LHCN-M2 (cell line): ENCODE data around the gene SRSF12. TPM values are rescaled to one million over a fixed set of nuclear protein-coding genes. Genes with fewer than 3 reads are reported as not detected.
A peak's percentile ranks its signal among the peaks of the same experiment; 100 is the strongest.
"Not testable (repeated sequence)": the region's sequence is repeated elsewhere in the genome, so short reads cannot be mapped to it uniquely, and the experiment has no call there.

ENCODE experiments used
- DNase-seq: peaks from one replicate; pipeline ENCODE4 v3.0.0-alpha.2; 2012; ENCODE audit warnings: low read depth
- total RNA-seq: library from RNA; depleted of rRNA; stranded (reverse); fragments of >200 nt; gene quantifications from 2 replicates; pipeline ENCODE4 v1.2.3, GENCODE V29; 2014

SRSF12 gene
- total RNA-seq, 1 experiment from 2014 or later: not detected

DNA sequence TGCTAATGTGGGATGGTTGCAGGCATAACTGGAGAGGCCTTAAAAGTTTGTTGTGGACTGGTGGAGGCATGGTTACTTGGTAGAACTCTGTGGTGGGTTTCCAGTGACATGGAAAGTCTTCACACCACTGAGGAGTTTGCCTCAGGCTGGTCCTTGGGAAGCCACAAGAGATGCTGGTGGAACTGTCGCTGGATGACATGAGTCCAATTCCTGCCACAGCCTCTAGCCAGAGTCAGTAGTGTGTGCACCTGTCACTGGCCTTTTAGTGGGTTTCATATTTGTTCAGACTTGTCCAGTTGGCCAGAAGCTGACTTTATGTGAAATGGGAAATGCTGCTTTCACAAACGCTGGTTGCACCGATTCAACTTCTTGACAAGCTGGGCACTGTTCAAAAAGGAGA lies 13.7 kb upstream of the SRSF12 start:
- no peak for DNase-seq

DNA sequence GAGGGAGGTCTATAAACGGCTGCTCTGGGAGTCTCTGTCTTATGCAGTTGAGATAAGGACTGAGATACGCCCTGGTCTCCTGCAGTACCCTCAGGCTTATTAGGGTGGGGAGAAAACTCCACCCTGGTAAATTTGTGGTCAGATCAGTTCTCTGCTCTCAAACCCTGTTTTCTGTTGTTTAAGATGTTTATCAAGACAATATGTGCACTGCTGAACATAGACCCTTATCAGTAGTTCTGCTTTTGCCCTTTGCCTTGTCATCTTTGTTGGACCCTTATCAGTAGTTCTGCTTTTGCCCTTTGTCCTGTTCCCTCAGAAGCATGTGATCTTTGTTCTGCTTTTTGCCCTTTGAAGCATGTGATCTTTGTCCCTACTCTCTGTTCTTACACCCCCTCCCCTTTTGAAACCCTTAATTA lies 10.4 kb upstream of the SRSF12 start:
- DNase-seq: not testable (repeated sequence)

DNA sequence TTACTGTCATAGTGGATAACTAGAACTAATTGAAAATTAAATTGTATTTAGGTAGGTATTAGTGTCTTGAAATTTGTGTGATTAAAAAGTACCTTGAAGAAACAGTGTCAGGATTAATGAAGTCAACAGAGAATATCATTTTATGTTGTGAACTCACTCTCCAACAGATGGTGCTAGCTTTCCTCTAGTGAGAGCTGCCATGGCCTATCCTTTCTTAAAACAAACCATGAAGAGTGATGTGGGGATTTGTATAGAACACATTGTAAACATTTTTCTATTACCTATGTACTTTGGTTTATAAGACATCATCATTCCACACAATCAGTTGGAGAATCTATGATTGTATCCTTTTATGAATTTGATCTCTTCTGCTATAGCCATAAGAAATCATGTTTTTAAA lies 4.8 kb upstream of the SRSF12 start:
- DNase-seq: peak; percentile 26

DNA sequence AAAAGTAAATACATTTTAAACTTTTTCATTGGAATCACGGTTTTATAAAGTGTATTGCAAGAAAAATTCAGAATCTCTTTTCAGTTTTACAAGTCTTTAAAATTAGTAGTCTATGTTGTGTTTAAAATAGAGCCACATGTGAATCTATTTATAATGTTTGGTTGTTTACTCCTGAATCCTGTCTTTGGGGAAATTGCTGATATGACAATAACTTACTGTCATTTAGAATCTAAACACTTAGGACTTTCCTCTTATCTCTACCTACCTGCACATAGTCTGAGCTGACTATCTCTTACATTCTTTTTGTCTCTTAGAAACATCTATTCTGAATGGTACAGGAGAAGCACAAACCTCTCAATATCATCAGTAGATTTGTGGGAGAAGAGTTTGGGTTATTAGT lies 4.1 kb upstream of the SRSF12 start:
- no peak for DNase-seq

DNA sequence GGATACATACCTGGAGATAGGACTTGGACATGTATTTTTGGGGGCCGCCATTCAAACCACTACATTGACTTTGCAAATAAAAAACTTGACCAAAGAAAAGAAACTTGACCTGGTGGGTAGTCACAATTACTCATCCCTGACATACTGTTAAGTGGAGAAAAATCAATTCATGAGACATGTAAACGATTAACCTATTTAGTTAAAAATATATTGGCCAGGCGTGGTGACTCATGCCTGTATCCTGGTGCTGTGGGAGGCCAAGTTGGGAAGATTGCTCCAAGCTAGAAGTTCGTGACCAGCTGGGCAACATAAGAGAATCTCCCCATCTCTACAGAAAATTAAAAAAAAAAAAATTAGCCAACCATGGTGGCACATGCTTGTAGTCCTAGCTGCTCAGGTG lies 2.5 kb upstream of the SRSF12 start:
- no peak for DNase-seq

DNA sequence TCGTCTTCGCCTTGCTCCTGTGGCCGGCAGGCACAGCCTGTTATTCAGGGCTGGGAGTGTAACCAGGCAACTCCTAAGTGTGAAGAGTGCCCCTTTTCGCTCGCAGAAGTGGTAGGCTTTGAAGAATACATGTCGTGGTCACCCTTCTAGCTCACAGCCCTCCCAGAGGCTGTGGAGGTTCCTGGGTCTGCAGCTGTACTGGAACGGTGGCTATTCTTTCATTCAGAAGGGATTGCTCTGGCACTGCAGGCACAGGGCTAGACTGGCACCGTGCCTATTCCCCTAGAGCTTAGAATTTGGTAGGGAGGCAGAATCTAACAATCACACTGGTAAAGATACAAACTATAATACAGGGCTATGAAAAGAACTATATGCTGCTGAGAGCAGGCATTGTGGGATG lies 1.1 kb upstream of the SRSF12 start:
- no peak for DNase-seq

DNA sequence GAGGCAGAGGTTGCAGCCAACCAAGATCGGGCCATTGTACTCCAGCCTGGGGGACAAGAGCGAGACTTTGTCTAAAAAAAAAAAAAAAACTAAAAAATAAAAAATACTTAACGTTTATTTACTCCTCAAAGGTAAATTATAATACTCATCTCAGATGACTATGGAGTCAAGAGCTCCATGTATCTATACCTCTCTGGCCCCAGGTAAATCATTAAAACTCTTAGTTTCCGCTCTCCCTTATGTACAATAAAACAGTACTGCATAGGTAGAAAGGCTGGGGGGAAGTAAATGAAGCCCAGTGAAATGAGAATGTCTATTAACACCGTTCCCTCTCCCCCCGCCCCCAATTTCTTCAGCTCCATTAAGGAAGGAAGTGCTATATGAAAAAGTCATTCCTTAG lies 1.2 kb downstream of the SRSF12 start:
- no peak for DNase-seq

DNA sequence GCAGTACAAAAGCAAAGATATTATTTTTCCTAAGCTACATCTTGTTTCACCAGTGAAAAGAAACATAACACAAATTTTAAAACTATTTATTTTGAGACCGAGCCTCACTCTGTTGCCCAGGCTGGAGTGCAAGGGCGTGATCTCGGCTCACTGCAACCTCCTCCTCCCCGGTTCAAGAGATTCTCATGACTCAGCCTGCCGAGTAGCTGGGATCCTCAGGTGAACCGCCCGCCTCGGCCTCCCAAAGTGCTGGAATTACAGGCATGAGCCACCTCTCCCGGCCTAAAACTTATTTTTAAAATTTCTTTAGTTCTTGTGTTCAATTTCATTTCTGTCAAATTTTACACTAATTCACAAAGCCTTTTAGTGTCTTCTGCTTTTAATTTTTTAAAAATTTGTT lies 5.9 kb downstream of the SRSF12 start:
- DNase-seq: no peak

DNA sequence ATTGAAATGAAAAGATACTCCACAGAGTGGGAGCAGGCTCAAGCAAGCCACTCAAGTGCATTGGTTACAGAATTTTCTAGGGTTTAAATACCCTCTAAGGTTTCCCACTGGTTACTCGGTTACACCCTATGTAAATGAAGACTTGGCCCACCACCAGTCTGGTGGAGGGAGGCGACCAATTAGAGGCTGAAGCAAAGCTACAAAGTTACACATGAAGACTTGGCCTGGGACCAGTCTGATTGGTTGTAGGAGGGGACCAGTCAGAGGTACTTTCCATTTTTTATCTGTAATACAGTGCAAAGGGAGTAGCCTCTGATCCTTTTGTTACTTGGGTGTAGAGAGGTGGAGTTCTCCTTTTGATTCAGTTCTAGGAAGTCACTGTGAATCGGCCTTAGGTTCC lies 7.6 kb downstream of the SRSF12 start:
- no peak for DNase-seq

DNA sequence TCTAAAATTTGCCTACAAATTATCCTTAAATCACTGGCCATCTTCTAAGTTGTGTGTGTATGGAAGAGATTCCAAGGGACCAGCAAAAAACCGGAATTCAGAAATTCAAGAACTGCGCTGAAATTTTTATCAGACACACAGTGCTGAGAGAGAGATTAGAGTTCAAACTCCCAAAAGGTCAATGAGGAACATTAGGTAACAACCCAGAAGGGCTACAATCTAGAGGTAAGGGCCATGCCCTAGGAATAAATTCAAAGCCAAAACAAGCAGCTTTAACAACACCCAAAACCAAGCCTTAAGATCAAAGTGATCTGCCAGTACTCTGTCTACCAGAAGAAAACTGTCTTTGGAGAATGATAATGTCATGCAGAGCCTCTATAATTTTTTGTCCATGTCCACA lies 17.8 kb downstream of the SRSF12 start:
- no peak for DNase-seq

DNA sequence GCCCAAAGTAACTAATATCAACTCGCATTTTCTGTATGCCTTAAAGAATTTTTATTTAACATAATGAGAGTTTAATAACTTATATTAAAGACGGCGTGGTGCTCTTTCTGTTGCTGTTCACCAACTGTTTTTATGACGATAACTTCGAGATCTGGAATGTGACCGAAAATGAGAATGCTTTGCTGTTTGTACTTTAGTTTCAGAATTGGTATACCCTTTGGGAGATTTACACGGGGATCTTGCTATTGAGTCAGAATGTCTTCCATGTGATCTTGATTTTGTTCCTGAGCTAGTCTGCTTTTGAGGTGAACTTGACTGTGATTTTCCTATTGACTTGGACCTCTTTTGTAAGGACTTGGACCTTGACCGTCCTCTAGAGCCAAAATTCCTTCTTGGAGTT lies 19.4 kb downstream of the SRSF12 start:
- DNase-seq: no peak

DNA sequence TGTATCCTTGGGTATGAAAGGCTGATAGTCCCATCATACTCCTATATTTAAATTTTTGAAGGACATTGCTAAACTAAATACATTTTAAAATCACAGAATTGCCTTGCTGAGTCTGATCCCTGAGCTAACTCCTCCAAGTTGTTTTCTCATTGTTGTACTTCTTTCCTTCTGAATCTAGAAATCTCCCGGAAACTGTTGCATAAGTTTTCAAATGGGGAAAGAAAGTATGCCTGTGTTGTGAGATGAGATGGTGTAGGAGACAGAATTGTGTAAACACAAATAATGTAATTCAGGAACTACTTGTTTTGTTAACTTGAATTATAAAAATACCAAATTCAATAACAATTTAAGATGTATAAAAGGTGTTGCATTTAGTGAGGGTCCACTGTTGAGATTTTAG lies 30.0 kb downstream of the SRSF12 start:
- no peak for DNase-seq

DNA sequence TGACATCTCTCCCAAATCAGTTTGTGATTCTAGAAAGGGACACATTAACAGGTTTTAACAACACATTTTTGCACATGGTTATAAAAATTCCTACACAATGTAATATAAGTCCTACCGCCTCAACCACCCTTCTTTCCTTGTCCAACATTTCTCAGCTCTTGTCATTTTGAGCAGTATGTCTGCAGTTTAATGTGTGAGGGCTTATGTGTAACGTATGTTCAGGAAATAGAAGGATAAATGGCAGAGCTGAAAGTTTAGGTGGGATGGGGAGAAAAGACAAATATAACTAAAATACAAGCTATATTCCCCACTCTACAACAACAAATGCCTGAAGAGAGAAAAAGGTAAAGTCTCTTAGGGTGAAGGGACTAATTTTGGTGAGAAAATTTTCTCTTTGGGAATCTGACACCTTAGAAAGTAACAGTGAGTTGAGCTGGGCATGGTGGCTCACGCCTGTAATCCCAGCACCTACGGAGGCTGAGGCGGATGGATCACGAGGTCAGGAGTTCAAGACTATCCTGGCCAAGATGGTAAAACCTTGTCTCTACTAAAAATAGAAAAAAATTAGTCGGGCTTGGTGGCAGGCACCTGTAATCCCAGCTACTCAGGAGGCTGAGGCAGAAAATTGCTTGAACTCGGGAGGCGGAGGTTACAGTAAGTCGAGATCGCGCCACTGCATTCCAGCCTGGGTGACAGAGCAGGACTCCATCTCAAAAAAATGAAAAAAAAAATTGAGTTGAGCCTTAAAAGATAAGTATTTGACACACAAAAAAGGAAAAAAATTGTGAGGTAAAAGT lies 32.3 kb downstream of the SRSF12 start:
- DNase-seq: no peak

DNA sequence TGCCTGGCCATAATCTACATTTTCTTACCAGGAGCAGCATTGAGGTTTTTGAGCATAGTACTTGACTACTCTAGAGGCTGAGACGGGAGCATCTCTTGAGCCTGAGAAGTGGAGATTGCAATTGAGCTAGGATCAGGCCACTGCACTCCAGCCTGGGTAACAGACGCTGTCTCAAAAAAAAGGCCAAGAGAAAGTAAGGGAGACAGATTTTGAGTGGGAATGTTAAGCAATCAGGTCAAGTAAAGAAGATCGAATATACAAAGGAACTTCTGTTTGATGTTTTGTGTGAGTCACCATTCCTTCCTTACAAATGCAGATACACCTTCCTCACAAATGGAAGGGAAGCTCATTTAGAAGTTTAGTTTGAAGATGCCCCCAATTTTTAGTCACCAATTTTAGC lies 32.9 kb downstream of the SRSF12 start:
- no peak for DNase-seq

DNA sequence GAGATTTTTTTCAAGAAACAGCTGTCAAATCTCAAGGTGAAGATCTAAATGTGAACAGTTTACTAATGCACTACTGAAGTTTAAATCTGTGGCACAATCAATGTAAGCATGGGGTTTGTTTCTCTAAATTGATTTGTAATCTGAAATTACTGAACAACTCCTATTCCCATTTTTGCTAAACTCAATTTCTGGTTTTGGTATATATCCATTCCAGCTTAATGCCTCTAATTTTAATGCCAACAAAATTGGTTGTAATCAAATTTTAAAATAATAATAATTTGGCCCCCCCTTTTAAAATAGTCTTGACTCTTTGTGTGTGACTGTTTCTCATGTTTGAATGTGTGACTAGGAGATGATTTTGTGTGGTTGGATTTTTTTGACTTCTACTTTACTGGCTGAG lies 33.3 kb downstream of the SRSF12 start:
- DNase-seq: no peak

DNA sequence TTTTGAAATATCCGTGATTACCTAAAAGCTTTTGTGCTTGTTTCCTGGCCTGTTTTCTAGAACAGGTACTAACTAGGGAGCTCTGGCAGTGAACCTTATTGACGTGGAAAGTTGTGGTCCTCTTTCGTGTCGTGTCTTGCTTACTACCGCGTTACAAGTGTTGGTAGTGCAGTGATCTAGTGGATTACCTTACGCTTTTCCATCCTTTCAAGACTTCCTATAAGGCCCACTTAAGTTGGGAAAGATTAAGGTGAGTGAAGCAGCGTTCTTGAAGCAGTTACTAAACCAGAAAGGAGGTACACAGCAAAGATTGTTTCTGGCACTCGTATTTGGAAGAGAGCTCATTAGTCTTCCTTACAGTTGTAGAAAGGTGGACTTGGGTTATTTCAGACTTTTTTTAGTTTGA lies 35.4 kb downstream of the SRSF12 start:
- peak; percentile 11 for DNase-seq

DNA sequence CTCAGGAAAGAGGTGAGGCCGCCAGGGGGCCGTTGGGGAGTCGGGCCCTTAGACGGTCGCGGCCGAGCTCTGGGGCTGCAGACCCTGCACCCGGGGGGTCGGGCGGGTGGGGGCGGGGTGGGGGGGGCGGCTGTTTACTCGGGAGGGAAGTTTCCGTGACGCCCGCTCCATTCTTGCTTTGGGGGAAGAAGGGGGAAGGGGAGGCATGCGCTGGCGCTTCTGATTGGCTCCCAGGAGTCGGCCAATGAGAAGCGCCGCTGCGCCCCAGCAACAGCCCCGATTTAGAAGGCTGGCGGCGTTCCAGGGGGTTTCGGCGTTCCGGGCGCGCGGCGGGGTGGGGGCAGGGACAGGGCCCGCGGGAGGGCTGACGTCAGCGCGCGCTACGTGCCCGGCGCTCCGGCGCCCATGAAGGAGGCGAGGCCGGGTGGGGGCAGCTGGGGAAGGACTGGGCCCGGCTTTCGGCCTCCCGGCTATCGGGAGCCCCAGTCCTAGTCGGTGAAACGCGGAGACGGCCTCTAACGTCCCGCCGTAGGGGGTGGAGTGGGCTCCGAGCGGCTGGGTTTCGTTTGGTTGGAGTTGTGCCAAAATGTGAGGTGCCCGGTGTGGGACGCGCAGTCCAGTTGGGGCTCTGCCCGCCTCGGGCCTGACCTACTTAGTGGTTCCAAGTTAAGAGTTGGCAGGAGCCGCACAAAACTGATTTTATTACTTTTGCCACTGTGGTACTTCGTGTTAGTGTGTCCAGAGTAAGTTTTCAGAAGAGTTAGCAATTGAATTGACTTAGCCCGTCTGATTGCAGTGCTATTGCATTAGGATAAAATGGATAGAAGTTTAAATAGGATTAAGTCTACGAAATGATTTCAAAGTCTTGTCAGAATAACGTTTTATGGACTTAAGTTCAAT lies 36.2 kb downstream of the SRSF12 start:
- peak; percentile 95 for DNase-seq

DNA sequence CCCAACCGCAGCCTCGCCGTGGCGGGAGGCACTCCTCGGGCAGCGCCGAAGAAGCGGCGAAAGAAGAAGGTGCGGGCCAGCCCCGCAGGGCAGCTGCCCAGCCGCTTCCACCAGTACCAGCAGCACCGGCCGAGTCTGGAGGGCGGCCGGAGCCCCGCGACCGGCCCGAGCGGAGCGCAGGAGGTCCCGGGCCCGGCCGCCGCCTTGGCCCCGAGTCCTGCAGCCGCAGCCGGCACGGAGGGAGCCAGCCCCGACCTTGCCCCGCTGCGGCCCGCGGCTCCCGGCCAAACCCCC lies 36.8 kb downstream of the SRSF12 start:
- DNase-seq: no peak

DNA sequence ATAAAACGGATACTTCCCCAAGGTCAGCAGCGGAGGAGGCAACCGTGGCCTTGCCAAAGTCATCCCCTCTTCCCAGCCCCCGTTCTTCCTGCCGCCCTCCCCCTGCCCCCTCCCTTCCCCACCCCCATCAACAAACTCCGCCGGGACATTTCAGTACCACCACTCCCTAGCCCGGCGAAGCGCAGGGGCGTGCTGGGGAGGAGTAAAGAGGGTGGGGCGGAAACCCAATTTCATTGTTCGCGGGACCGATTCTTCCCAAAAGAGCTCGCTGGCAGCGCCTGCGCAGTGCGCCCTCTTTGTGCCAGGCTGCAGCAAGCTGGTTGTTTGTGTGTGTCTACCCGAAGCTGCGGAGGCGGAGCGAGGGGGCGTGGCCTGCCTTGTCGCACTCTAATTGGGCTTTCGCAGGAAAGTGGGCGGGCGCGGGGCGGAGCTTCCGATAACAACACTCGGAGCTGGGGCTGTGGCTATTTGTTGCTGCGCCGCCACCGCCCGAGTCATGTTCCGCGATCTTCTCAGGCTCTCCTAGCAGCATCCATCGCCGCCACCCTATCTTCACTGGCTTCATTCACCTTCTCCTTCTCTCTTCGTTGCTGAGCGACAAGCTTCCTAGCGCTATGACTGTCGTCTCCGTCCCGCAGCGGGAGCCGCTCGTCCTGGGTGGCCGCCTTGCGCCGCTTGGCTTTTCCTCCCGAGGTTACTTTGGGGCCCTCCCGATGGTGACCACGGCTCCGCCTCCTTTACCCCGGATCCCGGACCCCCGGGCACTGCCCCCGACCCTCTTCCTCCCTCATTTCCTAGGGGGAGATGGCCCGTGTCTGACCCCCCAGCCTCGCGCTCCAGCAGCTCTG lies 37.4 kb downstream of the SRSF12 start, which contains the start of gene PNRC1:
Gene PNRC1, plus strand, starts transcription at position 471 of the 848 bp plus-strand sequence. Its CDS starts 144 bp downstream, at position 615.
- peak; percentile 98 for DNase-seq

DNA sequence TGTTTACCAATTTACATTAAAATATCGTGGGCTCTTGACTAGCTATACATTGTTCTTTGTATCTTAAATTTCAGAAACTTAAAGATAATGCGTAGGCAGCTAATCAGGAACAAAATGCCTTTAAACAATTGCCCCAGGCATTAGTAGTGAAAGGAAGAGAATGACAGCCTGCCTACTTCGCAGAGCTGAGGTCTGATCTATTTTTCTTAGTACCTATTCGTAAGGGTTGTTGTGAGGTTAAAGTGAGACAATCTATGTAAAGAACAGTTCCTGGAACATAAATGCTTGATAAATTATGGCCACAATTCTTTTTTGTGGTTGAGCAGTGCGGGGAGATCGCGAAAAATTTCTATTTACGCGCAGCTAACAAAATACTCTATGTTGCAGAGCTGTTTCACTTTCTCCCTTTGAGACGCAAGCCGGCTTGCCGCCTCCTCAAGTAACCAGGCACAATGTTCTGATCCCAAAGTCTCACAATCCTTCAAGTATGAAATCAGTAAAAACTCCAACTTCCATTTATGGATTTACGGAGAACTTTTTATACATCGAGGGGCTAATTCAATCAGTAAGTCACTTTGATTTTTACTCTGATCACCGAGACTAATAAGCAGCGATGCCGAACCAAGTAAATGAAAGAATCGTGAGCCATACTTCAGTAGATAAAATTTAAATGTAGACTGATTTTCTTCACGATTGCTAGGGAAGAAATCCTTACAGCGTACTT lies 38.2 kb downstream of the SRSF12 start:
- peak; percentile 61 for DNase-seq

DNA sequence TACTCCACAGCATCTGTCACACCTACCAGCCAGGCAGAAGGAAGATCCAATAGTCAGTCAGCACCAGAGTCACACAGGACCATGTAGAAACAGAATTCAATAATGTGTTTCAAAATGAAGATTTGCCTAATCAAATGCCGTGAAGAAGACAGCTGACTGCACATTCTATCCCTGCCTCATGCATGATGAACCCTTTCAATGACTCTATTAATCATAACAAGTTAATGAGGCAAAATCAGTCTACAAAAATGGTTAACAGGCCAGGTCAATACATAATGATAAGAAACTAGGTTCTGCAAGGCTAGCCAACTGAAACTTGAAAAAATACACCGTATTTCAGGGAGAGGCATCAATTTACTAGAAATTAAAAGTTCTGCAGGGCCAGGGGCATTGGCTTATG lies 44.0 kb downstream of the SRSF12 start:
- no peak for DNase-seq
